H9 (cell line): ENCODE measurements around the gene DRD1. TPM values are rescaled to one million over a fixed set of nuclear protein-coding genes. Genes with fewer than 3 reads are reported as not detected.

Experiments
- DNase-seq: peaks from one replicate; pipeline ENCODE4 v3.0.0-alpha.2; 2017
- H2AFZ ChIP-seq: one replicate; pipeline ENCODE4 v1.6.1; 2013; ENCODE audit warnings: mild to moderate bottlenecking, low read length, control low read depth, moderate library complexity
- H2AK5ac ChIP-seq: 2 replicates; pipeline ENCODE4 v1.6.1; 2013; ENCODE audit warnings: low read length, control low read depth, mixed read lengths; ENCODE audit not compliant: insufficient read length
- H2BK120ac ChIP-seq: one replicate; pipeline ENCODE4 v1.6.1; 2013; ENCODE audit warnings: low read depth, mild to moderate bottlenecking, low read length, control low read depth, inconsistent platforms; ENCODE audit not compliant: poor library complexity, severe bottlenecking
- H2BK12ac ChIP-seq: 2 replicates; pipeline ENCODE4 v1.6.1; 2013; ENCODE audit warnings: low read length, control low read depth, mixed read lengths, low read depth; ENCODE audit not compliant: insufficient read length
- H2BK15ac ChIP-seq: 2 replicates; pipeline ENCODE4 v1.6.1; 2013; ENCODE audit warnings: low read depth, low read length, control low read depth
- H2BK20ac ChIP-seq: one replicate; pipeline ENCODE4 v1.6.1; 2013; ENCODE audit warnings: low read depth, mild to moderate bottlenecking, low read length, control low read depth, inconsistent platforms; ENCODE audit not compliant: poor library complexity, severe bottlenecking
- H2BK5ac ChIP-seq: 2 replicates; pipeline ENCODE4 v1.6.1; 2013; ENCODE audit warnings: low read length, control low read depth, mixed read lengths; ENCODE audit not compliant: insufficient read length
- H3K14ac ChIP-seq: 2 replicates; pipeline ENCODE4 v1.6.1; 2013; ENCODE audit warnings: low read length, control low read depth; ENCODE audit not compliant: insufficient read depth
- H3K18ac ChIP-seq: 2 replicates; pipeline ENCODE4 v1.6.1; 2013; ENCODE audit warnings: low read depth, mild to moderate bottlenecking, mixed read lengths, low read length, control low read depth; ENCODE audit not compliant: insufficient read length
- H3K23ac ChIP-seq: 2 replicates; pipeline ENCODE4 v1.6.1; 2013; ENCODE audit warnings: low read length, control low read depth, mixed read lengths, low read depth; ENCODE audit not compliant: insufficient read length
- H3K23me2 ChIP-seq: 2 replicates; pipeline ENCODE4 v1.6.1; 2013; ENCODE audit warnings: low read depth, mild to moderate bottlenecking, mixed read lengths, low read length, control low read depth; ENCODE audit not compliant: insufficient read length, poor library complexity, severe bottlenecking
- H3K27ac ChIP-seq: 2 replicates; pipeline ENCODE4 v1.5.1; 2013; ENCODE audit warnings: low read length, control low read depth, mixed read lengths, low read depth; ENCODE audit not compliant: insufficient read length
- H3K27me3 ChIP-seq: 2 replicates; pipeline ENCODE4 v1.6.1; 2013; ENCODE audit warnings: low read length, control low read depth, inconsistent platforms; ENCODE audit not compliant: insufficient read depth
- H3K4ac ChIP-seq: 2 replicates; pipeline ENCODE4 v1.6.1; 2013; ENCODE audit warnings: low read depth, mild to moderate bottlenecking, control low read depth, inconsistent platforms, low read length, moderate library complexity
- H3K4me1 ChIP-seq: 2 replicates; pipeline ENCODE4 v1.6.1; 2013; ENCODE audit warnings: low read length, control low read depth, inconsistent platforms; ENCODE audit not compliant: insufficient read depth
- H3K4me2 ChIP-seq: 2 replicates; pipeline ENCODE4 v1.6.1; 2013; ENCODE audit warnings: low read length, control low read depth, mixed read lengths; ENCODE audit not compliant: insufficient read length, insufficient read depth
- H3K56ac ChIP-seq: 2 replicates; pipeline ENCODE4 v1.6.1; 2013; ENCODE audit warnings: low read depth, mild to moderate bottlenecking, mixed read lengths, low read length, control low read depth; ENCODE audit not compliant: insufficient read length
- H3K79me1 ChIP-seq: 2 replicates; pipeline ENCODE4 v1.6.1; 2013; ENCODE audit warnings: low read depth, mild to moderate bottlenecking, moderate library complexity, low read length, control low read depth, inconsistent platforms; ENCODE audit not compliant: insufficient read depth, poor library complexity, severe bottlenecking
- H3K79me2 ChIP-seq: 2 replicates; pipeline ENCODE4 v1.6.1; 2013; ENCODE audit warnings: low read length, control low read depth, inconsistent platforms; ENCODE audit not compliant: insufficient read depth
- H3K9ac ChIP-seq: 2 replicates; pipeline ENCODE4 v1.6.1; 2013; ENCODE audit warnings: low read length, control low read depth, mixed read lengths; ENCODE audit not compliant: insufficient read length; ENCODE audit errors: extremely low read depth
- H3K9me3 ChIP-seq: one replicate; pipeline ENCODE4 v1.6.1; 2013; ENCODE audit warnings: low read depth, low read length, inconsistent platforms; ENCODE audit not compliant: control insufficient read depth
- H3T11ph ChIP-seq: one replicate; pipeline ENCODE4 v1.6.1; 2013; ENCODE audit warnings: mild to moderate bottlenecking, low read length, control low read depth, inconsistent platforms
- H4K20me1 ChIP-seq: one replicate; pipeline ENCODE4 v1.6.1; 2013; ENCODE audit not compliant: control insufficient read depth, insufficient read length, insufficient read depth
- H4K5ac ChIP-seq: 2 replicates; pipeline ENCODE4 v1.6.1; 2013; ENCODE audit warnings: low read depth, mild to moderate bottlenecking, mixed read lengths, low read length, control low read depth; ENCODE audit not compliant: insufficient read length
- H4K8ac ChIP-seq: replicated peaks from 2 replicates; pipeline ENCODE4 v1.6.1; 2013; ENCODE audit warnings: low read length, control low read depth, mixed read lengths, low read depth; ENCODE audit not compliant: insufficient read length
- H4K91ac ChIP-seq: 2 replicates; pipeline ENCODE4 v1.6.1; 2013; ENCODE audit warnings: low read depth, mild to moderate bottlenecking, moderate library complexity, mixed read lengths, low read length, control low read depth; ENCODE audit not compliant: insufficient read length
- H3K27ac Mint-ChIP-seq, 3 experiments: 2 replicates in 2 of 3; 3 replicates in 1 of 3; pipeline ENCODE4 v1.8.0; 2020 to 2021; ENCODE audit warnings: mixed read lengths in 3 of 3, mild to moderate bottlenecking in 1 of 3, moderate library complexity in 1 of 3
- H3K27me3 Mint-ChIP-seq: 2 replicates; pipeline ENCODE4 v1.8.0; 2021; ENCODE audit warnings: low read depth, mild to moderate bottlenecking, moderate library complexity, mixed read lengths
- H3K36me3 Mint-ChIP-seq, 3 experiments: 2 replicates in 2 of 3; 3 replicates in 1 of 3; pipeline ENCODE4 v1.8.0; 2020 to 2021; ENCODE audit warnings: low read depth in 3 of 3, mixed read lengths in 3 of 3; ENCODE audit not compliant: insufficient read depth in 1 of 3
- H3K4me1 Mint-ChIP-seq, 2 experiments: 2 replicates each; pipeline ENCODE4 v1.8.0; 2020; ENCODE audit warnings: mixed read lengths in 2 of 2
- H3K4me3 Mint-ChIP-seq, 2 experiments: 2 replicates in 1 of 2; 3 replicates in 1 of 2; pipeline ENCODE4 v1.8.0; 2020 to 2021; ENCODE audit warnings: mild to moderate bottlenecking in 2 of 2, mixed read lengths in 2 of 2, moderate library complexity in 1 of 2
- H3K9me3 Mint-ChIP-seq, 2 experiments: 2 replicates in 1 of 2; 3 replicates in 1 of 2; pipeline ENCODE4 v1.8.0; 2020; ENCODE audit warnings: mild to moderate bottlenecking in 2 of 2, mixed read lengths in 2 of 2, moderate library complexity in 1 of 2
- CTCF ChIP-seq: fragments of 200-600 bp; sonication (generic); conservative IDR thresholded peaks from 3 replicates; pipeline ENCODE4 v1.8.0; 2021; ENCODE audit warnings: antibody characterized with exemption, mild to moderate bottlenecking
- WGBS: extraction: QIAGEN DNeasy Blood & Tissue Kit; methylation state at CpG from one replicate; pipeline ENCODE4 v1.1.7; 2013; ENCODE audit warnings: missing lambda C conversion rate, low lambda C conversion rate, mixed read lengths; ENCODE audit not compliant: insufficient read length; ENCODE audit errors: extremely low coverage; 5-methylcytosine and 5-hydroxymethylcytosine counted together
- total RNA-seq: library from RNA; stranded (reverse); gene quantifications from 2 replicates; pipeline ENCODE4 v1.2.1, GENCODE V29; 2021

Gene DRD1
- total RNA-seq, 1 experiment from 2014 or later: not detected

GRCh38 chr5:175463641-175464040 lies 19.7 kb upstream of the DRD1 start:
- peak overlapping the region; percentile 25 for H2BK5ac ChIP-seq
- no peak overlapping the region; a peak in 1 of 7 replicates for H3K27ac Mint-ChIP-seq
- no CpG with 5 or more reads among the region's 3 CpGs for WGBS

More at GRCh38 chr5:175463641-175464040, 19.7 kb upstream of the DRD1 start:
- no peak for DNase-seq
- no peak overlapping the region for H3K4me2 ChIP-seq
- no peak overlapping the region for H3K4ac ChIP-seq
- H2AFZ ChIP-seq: no peak overlapping the region
- no peaks in the 10 kb centered on the region for H3K79me1 ChIP-seq
- H3T11ph ChIP-seq: no peak overlapping the region
- H2BK12ac ChIP-seq: no peak overlapping the region
- H3K23ac ChIP-seq: no peak overlapping the region
- no peak overlapping the region for H3K4me3 Mint-ChIP-seq
- no peaks in the 10 kb centered on the region for H4K20me1 ChIP-seq
- no peaks in the 10 kb centered on the region for H3K9me3 ChIP-seq
- no peaks in the 10 kb centered on the region for H3K9me3 Mint-ChIP-seq
- H3K4me1 Mint-ChIP-seq: peaks cover 5 to 8% of the 10 kb centered on the region in 2 experiments
- H4K5ac ChIP-seq: no peak overlapping the region
- TF ChIP-seq CTCF: no peak
- no peak overlapping the region for H3K14ac ChIP-seq
- no peaks in the 10 kb centered on the region for H3K27me3 ChIP-seq
- no peak overlapping the region for H2BK20ac ChIP-seq
- no peak overlapping the region for H2AK5ac ChIP-seq
- no peaks in the 10 kb centered on the region for H3K36me3 Mint-ChIP-seq
- H3K23me2 ChIP-seq: no peaks in the 10 kb centered on the region
- peaks cover 12% of the 10 kb centered on the region for H3K27me3 Mint-ChIP-seq
- no peaks in the 10 kb centered on the region for H3K4me1 ChIP-seq
- no peak overlapping the region for H4K8ac ChIP-seq
- no peak overlapping the region for H3K27ac ChIP-seq
- H3K79me2 ChIP-seq: no peaks in the 10 kb centered on the region
- H2BK120ac ChIP-seq: no peak overlapping the region
- no peak overlapping the region for H3K18ac ChIP-seq
- H2BK15ac ChIP-seq: no peak overlapping the region
- H4K91ac ChIP-seq: no peak overlapping the region
- H3K56ac ChIP-seq: no peak overlapping the region
- no peak overlapping the region for H3K9ac ChIP-seq
